ENCODE data around the gene CEACAM21.

DNA sequence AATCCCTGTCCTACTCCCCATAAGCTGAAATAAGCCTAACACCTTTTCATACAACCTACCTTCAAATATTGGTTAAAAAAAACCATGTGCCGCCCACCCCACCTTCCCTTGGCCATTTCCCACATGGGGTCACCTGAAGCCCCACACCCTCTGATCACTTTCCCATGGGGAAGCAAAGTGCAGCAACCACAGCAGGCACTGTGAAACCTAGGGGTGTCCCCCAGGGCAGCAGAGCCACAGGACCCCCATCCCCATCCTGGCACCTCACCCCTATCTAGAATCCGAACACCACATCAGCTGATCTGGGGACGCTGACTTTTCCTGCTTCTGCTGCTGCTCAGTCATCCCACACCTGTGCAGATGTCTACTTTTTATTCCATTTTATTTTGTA, 19.9 kb downstream of the CEACAM21 start:
- TF ChIP-seq, protein P1, sequence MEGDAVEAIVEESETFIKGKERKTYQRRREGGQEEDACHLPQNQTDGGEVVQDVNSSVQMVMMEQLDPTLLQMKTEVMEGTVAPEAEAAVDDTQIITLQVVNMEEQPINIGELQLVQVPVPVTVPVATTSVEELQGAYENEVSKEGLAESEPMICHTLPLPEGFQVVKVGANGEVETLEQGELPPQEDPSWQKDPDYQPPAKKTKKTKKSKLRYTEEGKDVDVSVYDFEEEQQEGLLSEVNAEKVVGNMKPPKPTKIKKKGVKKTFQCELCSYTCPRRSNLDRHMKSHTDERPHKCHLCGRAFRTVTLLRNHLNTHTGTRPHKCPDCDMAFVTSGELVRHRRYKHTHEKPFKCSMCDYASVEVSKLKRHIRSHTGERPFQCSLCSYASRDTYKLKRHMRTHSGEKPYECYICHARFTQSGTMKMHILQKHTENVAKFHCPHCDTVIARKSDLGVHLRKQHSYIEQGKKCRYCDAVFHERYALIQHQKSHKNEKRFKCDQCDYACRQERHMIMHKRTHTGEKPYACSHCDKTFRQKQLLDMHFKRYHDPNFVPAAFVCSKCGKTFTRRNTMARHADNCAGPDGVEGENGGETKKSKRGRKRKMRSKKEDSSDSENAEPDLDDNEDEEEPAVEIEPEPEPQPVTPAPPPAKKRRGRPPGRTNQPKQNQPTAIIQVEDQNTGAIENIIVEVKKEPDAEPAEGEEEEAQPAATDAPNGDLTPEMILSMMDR (IDR thresholded peaks at IDR 0.05) = no peak
- no peak for TF ChIP-seq EZH2 (IDR thresholded peaks at IDR 0.05)
- no peak for TF ChIP-seq EZH2phosphoT487 (IDR thresholded peaks at IDR 0.05)

All from neural progenitor cell (in vitro differentiated cells).